PC-3 (cell line): ENCODE measurements around the gene NTM. TPM values are rescaled to one million over a fixed set of nuclear protein-coding genes. Genes with fewer than 3 reads are reported as not detected.

Source experiments
- ATAC-seq: fragments of 200-7000 bp; cut with Tn5 transposase; 2 replicates; pipeline ENCODE4 v1.9.1; 2020; ENCODE audit warnings: mild to moderate bottlenecking, moderate library complexity
- BruUV-seq: library from RNA; stranded (reverse); fragments of 400-500 nt; replicated peaks from 2 replicates; lab custom pipeline; 2021; lab: Mats Ljungman, UMichigan
- CTCF ChIA-PET: fragments of 300-600 bp; sonication (Branson Sonifier 250); formaldehyde crosslinking; loops from one replicate; lab custom pipeline; 2022; ENCODE audit warnings: antibody characterized with exemption; lab: Charles Lee
- POLR2A ChIA-PET: fragments of 300-600 bp; sonication (Branson Sonifier 250); formaldehyde crosslinking; loops from one replicate; lab custom pipeline; 2022; ENCODE audit warnings: antibody characterized with exemption; ENCODE audit not compliant: unreplicated experiment; lab: Charles Lee
- DNase-seq: peaks from one replicate; pipeline ENCODE4 v3.0.0-alpha.2; 2015
- H2AFZ ChIP-seq: fragments of 300-600 bp; sonication (generic); 2 replicates; pipeline ENCODE4 v1.6.0; 2016; ENCODE audit warnings: antibody characterized with exemption, low read length
- H3F3A ChIP-seq: fragments of 300-600 bp; sonication (generic); one replicate; pipeline ENCODE4 v1.6.0; 2017; ENCODE audit warnings: antibody characterized with exemption, low read length, control low read depth, mild to moderate bottlenecking; ENCODE audit not compliant: unreplicated experiment
- H3K27ac ChIP-seq: fragments of 300-600 bp; sonication (generic); 2 replicates; pipeline ENCODE4 v1.5.1; 2016; ENCODE audit warnings: mild to moderate bottlenecking, low read length
- H3K27me3 ChIP-seq: fragments of 300-600 bp; sonication (generic); 2 replicates; pipeline ENCODE4 v1.6.1; 2016; ENCODE audit warnings: low read length, mixed read lengths
- H3K36me3 ChIP-seq: fragments of 300-600 bp; sonication (generic); 2 replicates; pipeline ENCODE4 v1.6.1; 2016; ENCODE audit warnings: low read depth, mixed run types, low read length, mixed read lengths
- H3K4me1 ChIP-seq: fragments of 300-600 bp; sonication (generic); 2 replicates; pipeline ENCODE4 v1.5.1; 2016; ENCODE audit warnings: low read length; ENCODE audit not compliant: insufficient read depth
- H3K4me2 ChIP-seq: fragments of 300-600 bp; sonication (generic); 2 replicates; pipeline ENCODE4 v1.6.0; 2016; ENCODE audit warnings: low read length
- H3K4me3 ChIP-seq: fragments of 300-600 bp; sonication (generic); 2 replicates; pipeline ENCODE4 v1.5.1; 2016; ENCODE audit warnings: mild to moderate bottlenecking, low read length, mixed read lengths
- H3K79me2 ChIP-seq: fragments of 300-600 bp; sonication (generic); 2 replicates; pipeline ENCODE4 v1.6.1; 2017; ENCODE audit warnings: low read length, mixed read lengths
- H3K9ac ChIP-seq: fragments of 300-600 bp; sonication (generic); 2 replicates; pipeline ENCODE4 v1.6.0; 2016; ENCODE audit warnings: mild to moderate bottlenecking, low read length
- H3K9me2 ChIP-seq: fragments of 300-600 bp; sonication (generic); replicated peaks from 2 replicates; pipeline ENCODE4 v1.6.1; 2016; ENCODE audit warnings: mixed run types, low read length, mixed read lengths
- H3K9me3 ChIP-seq: fragments of 300-600 bp; sonication (generic); 2 replicates; pipeline ENCODE4 v1.6.1; 2016; ENCODE audit warnings: low read length, mixed read lengths
- H4K20me1 ChIP-seq: fragments of 300-600 bp; sonication (generic); 2 replicates; pipeline ENCODE4 v1.6.1; 2016; ENCODE audit warnings: low read length, mixed read lengths
- CTCF ChIP-seq: fragments of 300-600 bp; sonication (generic); conservative IDR thresholded peaks from 2 replicates; pipeline ENCODE4 v1.5.1; 2017; ENCODE audit warnings: antibody characterized with exemption, low read depth, mild to moderate bottlenecking, low read length
- EZH2 ChIP-seq: fragments of 300-600 bp; sonication (generic); IDR thresholded peaks from one replicate; pipeline ENCODE4 v1.6.1; 2017; ENCODE audit warnings: antibody characterized with exemption, mild to moderate bottlenecking, low read length; ENCODE audit not compliant: unreplicated experiment
- EZH2phosphoT487 ChIP-seq: fragments of 300-600 bp; sonication (generic); IDR thresholded peaks from 2 replicates; pipeline ENCODE4 v1.6.1; 2018; ENCODE audit warnings: mild to moderate bottlenecking, antibody characterized with exemption, low read length, borderline replicate concordance
- intact Hi-C: fragments of 100-400 bp; cut with micrococcal nuclease; formaldehyde crosslinking; loops from 2 replicates; pipeline ENCODE4 v1.9.0; 2023
- total RNA-seq: library from RNA; depleted of rRNA; stranded (reverse); fragments of >200 nt; gene quantifications from 2 replicates; pipeline ENCODE4 v1.2.3, GENCODE V29; 2014

The NTM gene
- total RNA-seq, 1 experiment from 2014 or later = not detected

DNA sequence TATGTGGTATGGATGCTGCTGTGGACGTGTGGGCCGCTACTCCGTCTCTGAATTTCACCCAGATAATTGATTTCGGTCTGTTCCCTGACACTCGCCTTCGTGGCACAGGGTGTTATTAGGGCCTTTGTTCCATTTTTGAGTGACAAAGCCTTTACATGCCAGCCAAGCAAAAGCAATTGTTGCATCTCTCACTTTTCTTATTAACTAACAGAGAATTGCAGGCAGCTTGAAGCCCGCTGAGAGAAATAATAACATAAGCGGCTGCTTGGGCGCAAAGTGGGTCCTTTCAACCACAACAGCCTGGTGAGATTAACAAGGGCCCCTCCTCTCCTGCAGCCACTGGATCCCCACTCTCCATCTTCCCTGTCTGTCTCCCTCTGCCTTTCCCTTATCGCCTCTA lies 449.4 kb downstream of the NTM start:
- Histone ChIP-seq H3K27ac (no peak overlapping the region), H3K27me3 (peaks cover 91% of the 10 kb centered on the region), H4K20me1 (no peaks in the 10 kb centered on the region), H3K36me3 (no peaks in the 10 kb centered on the region), H3K9me2 (no peaks in the 10 kb centered on the region), H3K9me3 (no peaks in the 10 kb centered on the region), H3K4me2 (no peak overlapping the region), H3K4me1 (no peaks in the 10 kb centered on the region), H3K4me3 (no peak overlapping the region), H3F3A (no peaks in the 10 kb centered on the region), H3K9ac (no peak overlapping the region), H2AFZ (no peak overlapping the region), H3K79me2 (no peaks in the 10 kb centered on the region)
- intact Hi-C loops = no loop called here
- CTCF ChIA-PET = no interaction called here
- BruUV-seq = no TSS peak
- POLR2A ChIA-PET = no interaction called here
- DNase-seq (no peak), ATAC-seq (no peak)
- TF ChIP-seq EZH2phosphoT487 (no peak), EZH2 (no peak), CTCF (no peak)

GRCh38 chr11:131822506-131822905 lies 452.1 kb downstream of the NTM start:
- ATAC-seq (no peak), DNase-seq (no peak)
- H4K20me1 ChIP-seq = no peaks in the 10 kb centered on the region
- no peaks in the 10 kb centered on the region for H3K36me3 ChIP-seq
- no peaks in the 10 kb centered on the region for H3K9me2 ChIP-seq
- intact Hi-C loops = no loop called here
- H3K9ac ChIP-seq = no peak overlapping the region
- no peaks in the 10 kb centered on the region for H3K4me1 ChIP-seq
- no peak overlapping the region for H3K4me3 ChIP-seq
- ChIA-PET POLR2A (no interaction called here), CTCF (no interaction called here)
- H3K79me2 ChIP-seq = no peaks in the 10 kb centered on the region
- H2AFZ ChIP-seq = no peak overlapping the region
- no TSS peak for BruUV-seq
- no peak for TF ChIP-seq EZH2
- no peaks in the 10 kb centered on the region for H3F3A ChIP-seq
- H3K27me3 ChIP-seq = peaks cover 71% of the 10 kb centered on the region
- no peak overlapping the region for H3K4me2 ChIP-seq
- H3K27ac ChIP-seq = no peak overlapping the region
- no peaks in the 10 kb centered on the region; the same call in 1 of the 2 replicates for H3K9me3 ChIP-seq

- Histone ChIP-seq H3K36me3 (no peaks in the 10 kb centered on the region), H3K4me1 (no peaks in the 10 kb centered on the region), H2AFZ (no peak overlapping the region), H3K9me2 (no peaks in the 10 kb centered on the region), H3K9me3 (peaks cover 5% of the 10 kb centered on the region; the same call in 1 of the 2 replicates), H3K79me2 (no peaks in the 10 kb centered on the region), H3K27ac (no peak overlapping the region), H3F3A (no peaks in the 10 kb centered on the region), H3K27me3 (peaks cover 58% of the 10 kb centered on the region), H3K4me2 (no peak overlapping the region), H3K9ac (no peak overlapping the region), H3K4me3 (no peak overlapping the region), H4K20me1 (no peaks in the 10 kb centered on the region)
- no peak for TF ChIP-seq CTCF
- TF ChIP-seq EZH2 = no peak
- TF ChIP-seq EZH2phosphoT487 = no peak
- ATAC-seq = no peak
- ChIA-PET CTCF (no interaction called here), POLR2A (no interaction called here)
- no peak for DNase-seq
- intact Hi-C loops = no loop called here
- BruUV-seq = no TSS peak
These were observed 453.4 kb downstream of the NTM start for GRCh38 chr11:131823772-131824171.
